T-helper 17 cell (primary cell): ENCODE results near the gene MBD5. TPM values are rescaled to one million over a fixed set of nuclear protein-coding genes. Genes with fewer than 3 reads are reported as not detected.

Source experiments
- ATAC-seq: fragments of 150-1000 bp; cut with Tn5 transposase; 2 replicates; pipeline ENCODE4 v1.10.0; 2021; ENCODE audit warnings: mild to moderate bottlenecking, moderate library complexity
- DNase-seq, 3 donors: peaks; one replicate each; pipeline versions ENCODE4 v3.0.0 to v3.0.0-alpha.2; 2020 to 2021
- H3K9me3 ChIP-seq: one replicate; pipeline ENCODE4 v1.7.0; 2013; ENCODE audit warnings: low read length, mild to moderate bottlenecking; ENCODE audit not compliant: control insufficient read depth, poor library complexity, severe bottlenecking
- H3K27ac Mint-ChIP-seq: one replicate; pipeline ENCODE4 v1.8.0; 2022; ENCODE audit warnings: mild to moderate bottlenecking, moderate library complexity, mixed read lengths
- H3K27me3 Mint-ChIP-seq: one replicate; pipeline ENCODE4 v1.8.0; 2022; ENCODE audit warnings: mixed read lengths
- H3K36me3 Mint-ChIP-seq: one replicate; pipeline ENCODE4 v1.8.0; 2022; ENCODE audit warnings: low read depth, mixed read lengths
- H3K4me1 Mint-ChIP-seq: one replicate; pipeline ENCODE4 v1.8.0; 2022; ENCODE audit warnings: mild to moderate bottlenecking, mixed read lengths
- H3K4me3 Mint-ChIP-seq: one replicate; pipeline ENCODE4 v1.8.0; 2022; ENCODE audit warnings: mild to moderate bottlenecking, moderate library complexity, mixed read lengths
- total RNA-seq, 4 donors: library from RNA in 2 of 4; stranded (reverse) in 2 of 4; gene quantifications; one replicate each; pipeline ENCODE4 v1.2.3 and lab custom pipeline; 2022 to 2026

The MBD5 gene
- total RNA-seq, 2 donors from 2014 or later, result 56.1 to 56.8 TPM

DNA sequence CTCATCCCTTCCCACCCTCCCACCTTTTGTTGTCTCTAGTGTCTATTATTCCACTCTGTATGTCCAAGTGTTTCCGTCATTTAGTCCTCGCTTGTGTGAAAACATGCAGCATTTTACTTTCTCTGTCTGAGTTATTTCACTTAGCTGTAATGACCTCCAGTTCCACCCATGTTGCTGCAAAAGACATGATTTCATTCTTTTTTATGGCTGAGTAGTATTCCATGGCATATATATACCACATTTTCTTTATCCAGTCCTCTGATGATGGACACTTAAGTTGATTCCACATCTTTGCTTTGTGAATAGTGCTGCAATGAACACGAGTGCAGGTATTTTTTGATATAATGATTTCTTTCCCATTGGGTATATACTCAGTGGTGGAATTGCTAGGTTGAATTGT lies 296.7 kb downstream of the MBD5 start:
- no peak overlapping the region for H3K27ac Mint-ChIP-seq
- H3K9me3 ChIP-seq, result no peaks in the 10 kb centered on the region
- ATAC-seq (no peak), DNase-seq (no peak)
- peaks cover 4% of the 10 kb centered on the region for H3K36me3 Mint-ChIP-seq
- no peaks in the 10 kb centered on the region for H3K27me3 Mint-ChIP-seq
- no peak overlapping the region for H3K4me3 Mint-ChIP-seq
- H3K4me1 Mint-ChIP-seq, result peaks cover 3% of the 10 kb centered on the region

DNA sequence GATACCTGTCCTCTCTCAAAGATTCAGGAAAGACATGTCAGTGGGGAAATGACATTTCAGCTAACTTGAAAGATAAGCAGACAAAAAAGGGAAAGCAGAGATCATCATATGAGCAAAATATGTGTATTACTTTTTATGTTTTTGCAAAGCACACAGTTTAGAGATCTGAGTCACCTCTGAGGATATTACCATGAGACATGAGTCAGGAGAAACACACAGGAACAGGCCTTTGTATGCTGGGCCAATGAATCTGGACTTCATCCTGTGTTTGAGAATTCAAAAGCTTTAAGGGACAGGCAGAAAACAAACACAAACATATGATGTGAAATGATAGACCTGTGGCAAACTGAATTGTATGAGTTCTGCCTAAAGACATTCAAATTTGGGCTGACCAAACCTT lies 317.6 kb downstream of the MBD5 start:
- no peak for DNase-seq
- no peak for ATAC-seq
- no peak overlapping the region for H3K27ac Mint-ChIP-seq
- H3K27me3 Mint-ChIP-seq, result no peaks in the 10 kb centered on the region
- H3K9me3 ChIP-seq, result no peaks in the 10 kb centered on the region
- H3K4me3 Mint-ChIP-seq, result no peak overlapping the region
- no peaks in the 10 kb centered on the region for H3K4me1 Mint-ChIP-seq
- H3K36me3 Mint-ChIP-seq, result peaks cover 13% of the 10 kb centered on the region

DNA sequence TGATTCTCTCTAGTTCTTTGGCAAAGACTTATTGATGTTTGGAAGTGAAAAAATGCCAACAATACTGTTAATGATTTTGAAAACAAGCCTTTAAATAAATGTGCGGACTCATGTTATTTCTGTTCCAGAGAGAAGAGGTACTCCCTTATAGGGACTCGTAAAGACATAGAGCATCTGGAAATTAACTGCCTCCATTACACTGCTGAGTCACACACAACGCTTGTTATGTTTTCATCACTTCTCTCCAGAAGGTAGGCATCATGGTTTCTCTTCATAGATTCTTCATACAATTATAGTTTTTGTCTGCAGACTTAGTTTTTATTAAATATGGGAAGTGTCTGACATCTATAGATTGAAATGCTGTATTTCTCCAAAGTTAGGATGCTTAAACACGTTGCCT lies 321.2 kb downstream of the MBD5 start:
- peaks cover 3% of the 10 kb centered on the region for H3K4me1 Mint-ChIP-seq
- no peaks in the 10 kb centered on the region for H3K9me3 ChIP-seq
- no peak overlapping the region for H3K4me3 Mint-ChIP-seq
- H3K27me3 Mint-ChIP-seq, result no peaks in the 10 kb centered on the region
- no peak overlapping the region for H3K27ac Mint-ChIP-seq
- no peak for DNase-seq
- H3K36me3 Mint-ChIP-seq, result peaks cover 7% of the 10 kb centered on the region
- ATAC-seq, result no peak

DNA sequence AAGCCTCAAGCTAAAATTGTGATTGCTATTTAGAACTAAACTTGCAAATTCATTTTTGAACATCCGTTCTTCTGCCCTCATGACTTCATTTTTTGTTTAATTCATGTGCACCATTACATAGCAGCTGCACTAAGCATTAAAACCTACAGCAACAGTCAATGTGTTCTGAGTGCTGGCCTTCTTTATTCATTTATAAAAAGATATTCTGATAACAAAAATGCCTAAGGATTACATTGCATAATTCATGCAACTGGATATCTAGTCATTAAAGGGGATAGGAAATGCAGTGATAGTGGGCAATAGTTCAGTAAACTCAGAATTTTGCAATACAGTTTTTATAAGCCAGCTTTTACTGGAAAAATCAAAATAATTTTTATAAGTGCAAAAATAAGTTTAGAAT lies 329.3 kb downstream of the MBD5 start:
- no peaks in the 10 kb centered on the region for H3K9me3 ChIP-seq
- H3K4me1 Mint-ChIP-seq, result peaks cover 5% of the 10 kb centered on the region
- H3K27me3 Mint-ChIP-seq, result no peaks in the 10 kb centered on the region
- H3K36me3 Mint-ChIP-seq, result peaks cover 6% of the 10 kb centered on the region
- no peak overlapping the region for H3K27ac Mint-ChIP-seq
- DNase-seq (no peak), ATAC-seq (no peak)
- no peak overlapping the region for H3K4me3 Mint-ChIP-seq

DNA sequence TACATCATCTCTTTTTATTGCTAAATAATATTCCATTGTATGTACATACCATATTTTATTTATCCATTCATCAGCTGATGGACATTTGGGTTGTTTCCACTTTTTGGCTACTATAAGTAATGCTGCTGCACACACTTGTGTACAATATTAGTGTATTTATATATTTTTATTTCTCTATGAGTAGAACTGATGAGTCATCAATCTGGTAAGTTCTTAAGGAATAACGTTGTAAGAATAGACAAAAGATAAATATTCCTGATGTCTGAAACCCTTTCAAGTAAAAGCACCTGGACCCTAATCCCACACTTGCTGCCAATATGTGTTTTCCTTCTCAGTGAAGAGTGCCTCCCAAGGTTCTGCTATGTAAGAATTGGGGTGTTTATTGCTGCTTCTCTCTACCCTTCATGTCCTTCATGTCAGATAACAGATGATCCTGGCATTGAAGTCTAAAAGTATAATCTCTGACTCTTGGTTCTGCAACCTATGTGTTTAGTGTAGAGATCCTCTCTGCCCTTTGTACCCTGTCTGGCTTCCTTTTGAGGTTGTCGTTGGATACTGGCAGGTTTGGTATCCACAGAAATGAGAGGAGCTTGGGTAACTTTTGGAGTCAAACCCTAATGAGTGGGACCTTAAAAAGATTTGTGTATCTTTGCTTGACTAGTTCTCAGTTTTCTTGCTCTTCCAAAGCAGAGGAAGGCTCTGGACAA lies 330.7 kb downstream of the MBD5 start:
- Mint-ChIP-seq H3K36me3 (peaks cover 3% of the 10 kb centered on the region), H3K4me1 (peaks cover 2% of the 10 kb centered on the region), H3K27ac (no peak overlapping the region), H3K4me3 (no peak overlapping the region), H3K27me3 (no peaks in the 10 kb centered on the region)
- ATAC-seq (no peak), DNase-seq (no peak)
- no peaks in the 10 kb centered on the region for H3K9me3 ChIP-seq

DNA sequence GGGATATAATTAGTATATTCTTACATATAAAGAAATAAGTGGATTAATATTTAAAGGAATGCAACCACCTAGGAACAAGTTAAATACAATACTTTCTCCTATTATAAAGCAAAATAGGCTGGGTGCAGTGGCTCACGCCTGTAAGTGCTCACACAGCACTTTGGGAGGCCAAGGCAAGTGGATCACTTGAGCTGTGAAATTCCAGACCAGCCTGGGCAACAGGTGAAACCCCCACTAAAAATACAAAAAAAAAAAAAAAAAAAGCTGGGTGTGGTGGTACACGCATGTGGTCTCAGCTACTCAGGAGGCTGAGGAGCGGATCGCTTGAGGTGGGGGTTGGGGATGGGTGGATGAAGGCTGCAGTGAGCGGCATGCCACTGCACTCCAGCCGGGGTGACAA lies 337.5 kb downstream of the MBD5 start:
- peaks cover 6% of the 10 kb centered on the region for H3K36me3 Mint-ChIP-seq
- no peaks in the 10 kb centered on the region for H3K4me1 Mint-ChIP-seq
- no peak overlapping the region for H3K4me3 Mint-ChIP-seq
- DNase-seq (no peak), ATAC-seq (no peak)
- no peaks in the 10 kb centered on the region for H3K27me3 Mint-ChIP-seq
- no peak overlapping the region for H3K27ac Mint-ChIP-seq
- no peaks in the 10 kb centered on the region for H3K9me3 ChIP-seq

DNA sequence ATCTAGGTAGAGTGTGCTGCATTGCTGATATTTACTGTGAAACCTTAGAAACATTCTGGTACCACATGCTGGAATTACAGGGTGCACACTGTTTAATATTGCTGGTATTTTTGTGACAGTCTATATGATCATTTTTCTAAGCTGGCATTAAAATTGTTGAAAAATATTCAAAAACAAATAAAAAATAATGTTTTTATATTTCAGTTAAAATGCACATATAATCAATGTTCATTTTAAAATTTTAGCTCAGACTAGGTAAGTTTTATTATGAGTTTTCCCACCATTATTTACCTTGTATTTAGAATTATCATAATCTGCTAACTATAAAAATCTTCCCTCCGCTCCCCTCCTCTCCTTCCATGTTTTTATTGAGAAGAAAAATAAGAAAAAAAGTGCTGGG lies 339.8 kb downstream of the MBD5 start:
- Mint-ChIP-seq H3K27me3 (no peaks in the 10 kb centered on the region), H3K36me3 (peaks cover 5% of the 10 kb centered on the region), H3K4me3 (no peak overlapping the region), H3K4me1 (no peaks in the 10 kb centered on the region), H3K27ac (no peak overlapping the region)
- no peaks in the 10 kb centered on the region for H3K9me3 ChIP-seq
- no peak for ATAC-seq
- DNase-seq, result no peak

DNA sequence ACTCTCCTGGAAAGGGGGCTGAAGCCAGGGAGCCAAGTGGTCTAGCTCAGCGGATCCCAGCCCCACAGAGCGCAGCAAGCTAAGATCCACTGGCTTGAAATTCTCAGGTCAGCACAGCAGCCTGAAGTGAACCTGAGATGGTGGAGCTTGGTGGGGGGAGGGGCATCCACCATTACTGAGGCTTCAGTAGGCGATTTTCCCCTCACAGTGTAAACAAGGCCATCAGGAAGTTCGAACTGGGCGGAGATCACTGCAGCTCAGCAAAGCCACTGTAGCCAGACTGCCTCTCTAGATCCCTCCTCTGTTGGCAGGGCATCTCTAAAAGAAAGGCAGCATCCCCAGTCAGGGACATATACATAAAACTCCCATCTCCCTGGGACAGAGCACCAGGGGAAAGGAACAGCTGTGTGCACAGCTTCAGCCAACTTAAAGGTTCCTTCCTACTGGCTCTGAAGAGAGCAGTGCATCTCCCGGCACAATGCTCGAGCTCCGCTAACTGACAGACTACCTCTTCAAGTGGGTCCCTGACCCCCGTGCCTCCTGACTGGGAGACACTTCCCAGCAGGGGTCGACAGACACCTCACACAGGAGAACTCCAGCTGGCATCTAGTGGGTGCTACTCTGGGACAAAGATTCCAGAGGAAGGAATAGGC lies 341.4 kb downstream of the MBD5 start:
- Mint-ChIP-seq H3K27ac (no peak overlapping the region), H3K27me3 (no peaks in the 10 kb centered on the region), H3K36me3 (peaks cover 7% of the 10 kb centered on the region), H3K4me1 (no peaks in the 10 kb centered on the region), H3K4me3 (no peak overlapping the region)
- ATAC-seq (no peak), DNase-seq (no peak)
- H3K9me3 ChIP-seq, result no peaks in the 10 kb centered on the region

DNA sequence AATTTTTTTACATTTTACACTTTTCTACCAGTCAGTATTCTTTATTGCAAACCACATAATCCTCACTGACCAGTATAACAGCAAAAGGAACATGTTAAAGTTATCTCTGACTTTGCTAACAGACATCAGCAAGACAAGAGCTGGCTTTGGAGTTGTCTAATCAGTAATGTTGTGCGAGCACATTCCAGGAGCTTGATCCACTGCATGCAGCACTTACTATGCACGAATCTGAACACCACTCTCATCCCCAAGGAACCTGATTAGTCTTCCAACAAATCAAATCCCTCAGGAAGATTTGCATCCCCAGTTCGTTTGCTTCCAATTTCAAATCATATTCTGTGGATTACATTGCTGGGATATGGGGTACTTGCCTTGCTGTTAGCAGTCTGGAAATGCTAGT lies 354.3 kb downstream of the MBD5 start:
- DNase-seq (no peak), ATAC-seq (no peak)
- Mint-ChIP-seq H3K27ac (no peak overlapping the region), H3K4me1 (peaks cover 3% of the 10 kb centered on the region), H3K4me3 (no peak overlapping the region), H3K27me3 (no peaks in the 10 kb centered on the region), H3K36me3 (peaks cover 3% of the 10 kb centered on the region)
- no peaks in the 10 kb centered on the region for H3K9me3 ChIP-seq

DNA sequence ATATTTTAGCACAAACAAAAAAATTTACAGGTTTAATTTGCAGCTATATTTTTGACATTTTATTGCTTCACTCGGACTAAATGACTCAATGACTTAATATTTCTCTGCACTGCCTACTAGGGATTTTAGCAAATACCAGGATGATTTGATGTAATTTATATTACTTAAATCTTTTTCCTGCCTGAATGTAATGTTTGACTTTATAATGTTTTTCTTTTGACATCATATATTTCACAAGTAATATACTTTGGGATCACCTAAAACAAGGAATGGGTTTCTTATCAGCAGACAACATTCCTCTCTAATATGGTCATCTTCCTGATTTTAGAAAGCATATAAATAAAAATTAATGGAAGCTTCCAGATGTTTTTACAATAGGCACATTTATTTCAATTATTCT lies 370.4 kb downstream of the MBD5 start:
- Mint-ChIP-seq H3K36me3 (peaks cover 2% of the 10 kb centered on the region), H3K27ac (no peak overlapping the region), H3K27me3 (no peaks in the 10 kb centered on the region), H3K4me1 (peaks cover 6% of the 10 kb centered on the region), H3K4me3 (no peak overlapping the region)
- no peaks in the 10 kb centered on the region for H3K9me3 ChIP-seq
- no peak for DNase-seq
- ATAC-seq, result no peak

DNA sequence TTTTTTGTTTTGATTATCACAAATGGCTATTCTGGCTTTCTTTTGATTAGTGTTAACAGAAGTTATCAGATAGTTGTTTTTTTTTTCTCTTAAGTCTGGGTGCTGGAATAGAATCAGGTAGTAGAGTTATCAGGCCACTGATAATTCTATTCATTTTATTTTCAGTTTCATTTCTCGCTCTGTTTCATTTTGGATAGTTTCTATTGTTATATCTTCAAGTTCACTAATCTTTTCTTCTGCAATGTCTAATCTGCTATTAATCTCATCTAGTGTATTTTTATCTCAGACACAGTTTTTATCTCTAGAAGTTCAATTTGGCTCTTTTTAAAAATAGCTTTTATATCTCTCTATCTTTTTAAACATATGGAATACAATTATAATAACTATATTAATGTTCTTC lies 381.9 kb downstream of the MBD5 start:
- no peaks in the 10 kb centered on the region for H3K9me3 ChIP-seq
- H3K4me3 Mint-ChIP-seq, result no peak overlapping the region
- DNase-seq (no peak), ATAC-seq (no peak)
- no peak overlapping the region for H3K27ac Mint-ChIP-seq
- H3K4me1 Mint-ChIP-seq, result peaks cover 3% of the 10 kb centered on the region
- H3K27me3 Mint-ChIP-seq, result no peaks in the 10 kb centered on the region
- peaks cover 5% of the 10 kb centered on the region for H3K36me3 Mint-ChIP-seq

DNA sequence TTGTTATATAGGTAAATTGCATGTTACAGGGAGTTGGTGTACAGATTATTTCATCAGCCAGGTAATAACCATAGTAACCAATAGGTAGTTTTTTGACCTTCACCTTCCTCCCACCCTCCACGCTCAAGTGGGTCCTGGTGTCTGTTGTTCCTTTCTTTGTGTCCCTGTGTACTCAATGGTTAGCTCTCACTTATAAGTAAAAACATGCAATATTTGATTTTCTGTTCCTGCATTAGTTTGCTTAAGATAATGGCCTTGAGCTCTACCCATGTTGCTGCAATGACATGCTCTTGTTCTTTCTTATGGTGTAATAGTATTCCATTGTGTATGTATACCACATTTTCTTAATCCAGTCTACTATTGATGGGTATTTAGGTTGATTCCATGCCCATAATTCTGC lies 390.0 kb downstream of the MBD5 start:
- Mint-ChIP-seq H3K27me3 (no peaks in the 10 kb centered on the region), H3K36me3 (peaks cover 5% of the 10 kb centered on the region), H3K4me3 (no peak overlapping the region), H3K27ac (no peak overlapping the region), H3K4me1 (peaks cover 2% of the 10 kb centered on the region)
- DNase-seq, result no peak
- H3K9me3 ChIP-seq, result no peaks in the 10 kb centered on the region
- ATAC-seq, result no peak

DNA sequence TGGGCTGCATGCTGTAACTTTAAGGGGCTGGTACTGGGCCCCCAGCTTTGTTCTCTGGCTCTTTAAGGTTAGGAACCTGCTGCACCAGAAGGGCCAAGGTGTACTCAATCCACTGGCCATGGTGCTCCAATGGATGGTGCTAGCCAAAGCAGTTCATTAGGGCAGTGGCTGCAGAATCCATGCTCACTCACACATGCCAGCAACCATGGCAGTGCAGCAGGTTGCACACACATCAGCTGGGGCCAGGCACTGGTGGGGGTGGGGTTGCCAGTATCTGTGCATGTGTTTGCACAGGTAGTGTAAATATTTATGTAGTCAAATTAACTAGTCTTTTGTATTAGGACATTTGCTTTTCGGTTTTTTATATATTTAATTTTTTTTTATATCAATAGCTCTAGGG lies 395.4 kb downstream of the MBD5 start:
- no peak overlapping the region for H3K4me3 Mint-ChIP-seq
- DNase-seq (no peak), ATAC-seq (no peak)
- no peaks in the 10 kb centered on the region for H3K9me3 ChIP-seq
- no peaks in the 10 kb centered on the region for H3K36me3 Mint-ChIP-seq
- no peaks in the 10 kb centered on the region for H3K27me3 Mint-ChIP-seq
- H3K27ac Mint-ChIP-seq, result no peak overlapping the region
- no peaks in the 10 kb centered on the region for H3K4me1 Mint-ChIP-seq

DNA sequence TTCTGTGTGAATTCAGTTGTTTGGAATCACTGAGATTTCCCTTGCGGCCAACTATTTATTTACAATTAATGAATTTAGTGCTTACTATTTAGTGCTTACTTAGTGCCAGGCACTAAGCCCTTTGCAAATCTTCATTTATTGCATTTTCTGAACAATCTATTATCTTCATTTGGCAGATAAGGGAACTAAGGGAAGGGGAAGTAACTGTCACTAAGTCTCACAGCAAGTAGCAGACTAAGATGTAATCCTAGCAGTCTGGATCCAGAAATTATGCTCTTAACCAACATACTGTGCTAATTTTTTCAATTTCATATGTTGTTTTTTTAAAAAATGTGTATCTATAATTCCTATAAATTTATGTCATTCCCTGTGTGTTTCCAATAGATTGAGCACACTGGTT lies 409.2 kb downstream of the MBD5 start:
- no peak for ATAC-seq
- peaks cover 2% of the 10 kb centered on the region for H3K36me3 Mint-ChIP-seq
- H3K27ac Mint-ChIP-seq, result no peak overlapping the region
- no peak overlapping the region for H3K4me3 Mint-ChIP-seq
- H3K9me3 ChIP-seq, result no peaks in the 10 kb centered on the region
- DNase-seq, result no peak
- H3K27me3 Mint-ChIP-seq, result no peaks in the 10 kb centered on the region
- peaks cover 2% of the 10 kb centered on the region for H3K4me1 Mint-ChIP-seq
